Naive thymus-derived CD4-positive, alpha-beta T cell (primary cell): ENCODE data around the gene GABPB2. TPM values are rescaled to one million over a fixed set of nuclear protein-coding genes. Genes with fewer than 3 reads are reported as not detected.
A peak's percentile ranks its signal among the peaks of the same experiment; 100 is the strongest.
"Not testable (repeated sequence)": the region's sequence is repeated elsewhere in the genome, so short reads cannot be mapped to it uniquely, and the experiment has no call there.

ENCODE experiments used
- ATAC-seq: fragments of 150-1000 bp; cut with Tn5 transposase; 2 replicates; pipeline ENCODE4 v1.10.0; 2021; ENCODE audit warnings: mild to moderate bottlenecking, moderate library complexity
- CTCF ChIA-PET: fragments of 350-600 bp; sonication (Branson Sonifier 250); formaldehyde crosslinking; loops from one replicate; lab custom pipeline; 2021; ENCODE audit warnings: antibody characterized with exemption; lab: Charles Lee
- POLR2A ChIA-PET: fragments of 350-600 bp; sonication (Branson Sonifier 250); formaldehyde crosslinking; loops from one replicate; lab custom pipeline; 2021; ENCODE audit warnings: antibody characterized with exemption, inconsistent platforms; lab: Charles Lee
- DNase-seq, 9 donors: peaks; one replicate each; pipeline versions ENCODE4 v3.0.0 to v3.0.0-alpha.2; 2020 to 2022; ENCODE audit warnings: mixed read lengths in 1 of 9
- H3K27ac ChIP-seq: one replicate; pipeline ENCODE4 v1.7.0; 2013; ENCODE audit warnings: mild to moderate bottlenecking, low read depth, low read length, moderate library complexity
- H3K27me3 ChIP-seq, 2 donors: one replicate each; pipeline ENCODE4 v1.7.0; 2013; ENCODE audit warnings: low read length in 2 of 2, mild to moderate bottlenecking in 2 of 2, moderate library complexity in 2 of 2; ENCODE audit not compliant: control insufficient read depth in 2 of 2, insufficient read depth in 2 of 2
- H3K36me3 ChIP-seq, 3 experiments: 1 replicate in 2 of 3; 2 replicates in 1 of 3; pipeline ENCODE4 v1.7.0; 2013; ENCODE audit warnings: low read length in 3 of 3, mild to moderate bottlenecking in 3 of 3, moderate library complexity in 1 of 3; ENCODE audit not compliant: insufficient read depth in 3 of 3, control insufficient read depth in 2 of 3
- H3K4me1 ChIP-seq, 2 donors: one replicate each; pipeline ENCODE4 v1.7.0; 2013; ENCODE audit warnings: low read length in 2 of 2, mild to moderate bottlenecking in 2 of 2, moderate library complexity in 1 of 2; ENCODE audit not compliant: control insufficient read depth in 2 of 2, insufficient read depth in 2 of 2
- H3K4me3 ChIP-seq: 2 replicates; pipeline ENCODE4 v1.7.0; 2013; ENCODE audit warnings: mild to moderate bottlenecking, low read length
- H3K9me3 ChIP-seq, 3 experiments: 1 replicate in 2 of 3; 2 replicates in 1 of 3; pipeline ENCODE4 v1.7.0; 2013; ENCODE audit warnings: low read length in 3 of 3; ENCODE audit not compliant: control insufficient read depth in 2 of 3
- H3K27ac Mint-ChIP-seq, 9 donors: one replicate each; pipeline ENCODE4 v1.8.0; 2020 to 2022; ENCODE audit warnings: mixed read lengths in 9 of 9, mild to moderate bottlenecking in 8 of 9, moderate library complexity in 5 of 9, inconsistent platforms in 2 of 9
- H3K27me3 Mint-ChIP-seq, 5 donors: one replicate each; pipeline ENCODE4 v1.8.0; 2021 to 2022; ENCODE audit warnings: mixed read lengths in 5 of 5, mild to moderate bottlenecking in 1 of 5
- H3K36me3 Mint-ChIP-seq, 5 donors: one replicate each; pipeline ENCODE4 v1.8.0; 2020 to 2022; ENCODE audit warnings: mixed read lengths in 5 of 5, mild to moderate bottlenecking in 3 of 5, inconsistent platforms in 1 of 5
- H3K4me1 Mint-ChIP-seq, 7 donors: one replicate each; pipeline ENCODE4 v1.8.0; 2020 to 2022; ENCODE audit warnings: mixed read lengths in 7 of 7, mild to moderate bottlenecking in 3 of 7, inconsistent platforms in 1 of 7
- H3K4me3 Mint-ChIP-seq, 10 donors: one replicate each; pipeline ENCODE4 v1.8.0; 2020 to 2022; ENCODE audit warnings: mild to moderate bottlenecking in 10 of 10, mixed read lengths in 10 of 10, moderate library complexity in 6 of 10, inconsistent platforms in 2 of 10
- H3K9me3 Mint-ChIP-seq, 11 donors: one replicate each; pipeline ENCODE4 v1.8.0; 2020 to 2022; ENCODE audit warnings: mixed read lengths in 11 of 11, mild to moderate bottlenecking in 4 of 11, inconsistent platforms in 1 of 11, moderate library complexity in 1 of 11
- intact Hi-C, 2 donors: fragments of 100-400 bp; cut with micrococcal nuclease; formaldehyde crosslinking; loops; one replicate each; pipeline ENCODE4 v1.15.1; 2023
- polyA plus RNA-seq, 2 donors: library from polyadenylated mRNA; unstranded; fragments of 300-500 nt; fragmentation: Illumina TruSeq; gene quantifications; one replicate each; pipeline ENCODE4 v1.2.3, GENCODE V29; 2021
- total RNA-seq, 6 experiments: library from RNA in 5 of 6; stranded (reverse) in 5 of 6; gene quantifications; 1 replicate in 5 of 6; 2 replicates in 1 of 6; pipeline ENCODE4 v1.2.3 and lab custom pipeline; 2021 to 2026

GABPB2 gene
- total and polyA plus RNA-seq, 7 experiments from 2014 or later = 9.6 to 42.2 (median 30.9) TPM

DNA sequence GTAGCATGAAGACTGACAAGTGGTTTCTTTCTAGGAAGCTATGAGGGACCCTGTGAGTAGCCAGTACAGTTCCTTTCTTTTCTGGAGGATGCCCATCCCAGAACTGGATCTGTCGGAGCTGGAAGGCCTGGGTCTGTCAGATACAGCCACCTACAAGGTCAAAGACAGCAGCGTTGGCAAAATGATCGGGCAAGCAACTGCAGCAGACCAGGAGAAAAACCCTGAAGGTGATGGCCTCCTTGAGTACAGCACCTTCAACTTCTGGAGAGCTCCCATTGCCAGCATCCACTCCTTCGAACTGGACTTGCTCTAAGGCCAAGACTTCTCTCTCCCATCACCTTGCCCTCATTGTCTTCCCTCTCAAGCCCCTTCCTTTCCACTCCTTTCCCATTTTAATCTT is 3.4 kb upstream of the GABPB2 start:
- no peaks in the 10 kb centered on the region for H3K9me3 ChIP-seq
- H3K4me3 Mint-ChIP-seq = no peak overlapping the region
- peak overlapping the region in 5 of 9 donors; percentile 8 to 90 (median 59) for H3K27ac Mint-ChIP-seq

DNA sequence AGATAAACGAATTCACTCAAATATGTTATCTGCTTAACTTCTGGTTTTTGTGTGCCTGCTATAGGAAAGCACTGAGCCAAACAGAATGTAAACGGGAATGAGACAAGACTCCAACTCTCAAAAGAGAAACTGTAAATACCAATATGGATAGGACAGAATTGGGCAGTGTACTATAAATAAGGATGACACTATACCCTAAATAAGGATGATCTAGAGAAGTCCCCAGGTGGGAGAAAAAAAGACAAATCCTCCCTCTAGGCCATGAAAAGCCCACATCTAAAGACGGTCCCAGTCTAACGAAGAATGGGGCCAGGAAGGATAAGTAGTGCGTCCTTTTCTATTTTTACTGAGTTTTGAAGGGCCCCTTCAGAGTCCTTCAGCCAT is 1.5 kb upstream of the GABPB2 start:
- Mint-ChIP-seq H3K27me3 (peaks cover 0 to 2% (median 0%) of the 10 kb centered on the region in 5 donors), H3K4me3 (peak overlapping the region; percentile 52 to 100 (median 97)), H3K36me3 (peaks cover 0 to 10% (median 8%) of the 10 kb centered on the region in 5 donors), H3K9me3 (no peaks in the 10 kb centered on the region), H3K27ac (peak overlapping the region; percentile 73 to 100 (median 90)), H3K4me1 (peaks cover 5 to 38% (median 30%) of the 10 kb centered on the region in 7 donors)
- Histone ChIP-seq H3K36me3 (peaks cover 0 to 4% (median 0%) of the 10 kb centered on the region in 3 experiments), H3K27me3 (no peaks in the 10 kb centered on the region), H3K4me1 (peaks cover 8 to 9% of the 10 kb centered on the region in 2 donors), H3K9me3 (no peaks in the 10 kb centered on the region), H3K4me3 (no peak overlapping the region), H3K27ac (peak overlapping the region; percentile 94)
- POLR2A ChIA-PET = interaction anchor here (1.4 to 6.3 kb wide), 5 partner anchors 9 to 25 kb away, joined by 5 to 67 read pairs (median 9); partner anchors contain the start of genes C1orf56, CDC42SE1 and MLLT11
- CTCF ChIA-PET = interaction anchor here (0.5 to 1.5 kb wide), 2 partner anchors 10 to 13 kb away, joined by 3 to 9 read pairs; partner anchors contain the start of gene CDC42SE1
- no peak for DNase-seq
- intact Hi-C loops = no loop called here
- ATAC-seq = no peak

More for the DNA sequence above, 3.4 kb upstream of the GABPB2 start:
- Mint-ChIP-seq H3K9me3 (no peaks in the 10 kb centered on the region), H3K36me3 (peaks cover 0 to 6% (median 4%) of the 10 kb centered on the region in 5 donors), H3K27me3 (peaks cover 0 to 2% (median 0%) of the 10 kb centered on the region in 5 donors), H3K4me1 (peaks cover 5 to 28% (median 25%) of the 10 kb centered on the region in 7 donors)
- ChIA-PET CTCF (interaction anchor here (1.0 kb wide), 1 partner anchor 88 kb away, joined by 3 read pairs; no protein-coding TSS in a partner anchor), POLR2A (interaction anchor here (0.6 to 0.9 kb wide), 3 partner anchors 9 to 760 kb away, joined by 3 to 4 read pairs (median 3); no protein-coding TSS in a partner anchor)
- DNase-seq = no peak
- H3K27ac ChIP-seq = no peak overlapping the region
- peaks cover 0 to 4% (median 0%) of the 10 kb centered on the region in 3 experiments for H3K36me3 ChIP-seq
- peaks cover 8 to 9% of the 10 kb centered on the region in 2 donors for H3K4me1 ChIP-seq
- ATAC-seq = no peak
- H3K4me3 ChIP-seq = no peak overlapping the region
- no peaks in the 10 kb centered on the region for H3K27me3 ChIP-seq
- intact Hi-C loops = no loop called here

DNA sequence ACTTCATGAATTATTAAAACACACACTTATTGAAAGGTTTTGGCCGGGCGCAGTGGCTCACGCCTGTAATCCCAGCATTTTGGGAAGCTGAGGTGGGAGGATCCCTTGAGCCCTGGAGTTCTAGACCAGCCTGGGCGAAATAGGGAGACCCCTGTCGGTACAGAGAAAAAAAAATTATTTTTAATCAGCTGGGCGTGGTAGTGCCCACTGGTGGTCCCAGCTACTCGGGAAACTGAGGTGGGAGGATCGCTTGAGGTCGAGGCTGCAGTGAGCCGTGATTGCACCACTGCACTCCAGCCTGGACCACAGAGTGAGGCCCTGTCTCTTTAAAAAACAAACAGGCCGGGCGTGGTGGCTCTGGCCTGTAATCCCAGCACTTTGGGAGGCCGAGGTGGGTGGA is 1.7 kb downstream of the GABPB2 start:
- CTCF ChIA-PET = interaction anchor here (0.5 to 3.8 kb wide), 6 partner anchors 14 to 366 kb away, joined by 3 to 14 read pairs (median 5); partner anchors contain the start of genes CDC42SE1 and TNFAIP8L2
- H3K9me3 ChIP-seq = no peaks in the 10 kb centered on the region
- DNase-seq = peak in 1 of 9 donors; percentile 10
- peak overlapping the region; percentile 99 for H3K4me3 ChIP-seq
- H3K4me3 Mint-ChIP-seq = peak overlapping the region in 8 of 10 donors; percentile 94 to 100 (median 98)
- H3K9me3 Mint-ChIP-seq = no peaks in the 10 kb centered on the region
- H3K27me3 ChIP-seq = no peaks in the 10 kb centered on the region
- peaks cover 0 to 2% (median 0%) of the 10 kb centered on the region in 5 donors for H3K27me3 Mint-ChIP-seq
- POLR2A ChIA-PET = interaction anchor here (0.6 to 6.3 kb wide), 7 partner anchors 10 to 61 kb away, joined by 3 to 67 read pairs (median 7); partner anchors contain the start of genes C1orf56, CDC42SE1 and MLLT11
- intact Hi-C loops = loop anchor here in 1 of 2 donors (5.0 kb wide), 1 partner anchor 145 kb away; the partner anchor contains the start of gene SETDB1
- H3K27ac ChIP-seq = no peak overlapping the region
- peak overlapping the region; percentile 97 to 100 (median 100) for H3K27ac Mint-ChIP-seq
- ATAC-seq = no peak
- H3K36me3 Mint-ChIP-seq = peaks cover 4 to 10% (median 7%) of the 10 kb centered on the region in 5 donors
- peaks cover 8 to 9% of the 10 kb centered on the region in 2 donors for H3K4me1 ChIP-seq
- H3K4me1 Mint-ChIP-seq = peaks cover 3 to 39% (median 32%) of the 10 kb centered on the region in 7 donors
- peaks cover 0 to 12% (median 0%) of the 10 kb centered on the region in 3 experiments for H3K36me3 ChIP-seq

DNA sequence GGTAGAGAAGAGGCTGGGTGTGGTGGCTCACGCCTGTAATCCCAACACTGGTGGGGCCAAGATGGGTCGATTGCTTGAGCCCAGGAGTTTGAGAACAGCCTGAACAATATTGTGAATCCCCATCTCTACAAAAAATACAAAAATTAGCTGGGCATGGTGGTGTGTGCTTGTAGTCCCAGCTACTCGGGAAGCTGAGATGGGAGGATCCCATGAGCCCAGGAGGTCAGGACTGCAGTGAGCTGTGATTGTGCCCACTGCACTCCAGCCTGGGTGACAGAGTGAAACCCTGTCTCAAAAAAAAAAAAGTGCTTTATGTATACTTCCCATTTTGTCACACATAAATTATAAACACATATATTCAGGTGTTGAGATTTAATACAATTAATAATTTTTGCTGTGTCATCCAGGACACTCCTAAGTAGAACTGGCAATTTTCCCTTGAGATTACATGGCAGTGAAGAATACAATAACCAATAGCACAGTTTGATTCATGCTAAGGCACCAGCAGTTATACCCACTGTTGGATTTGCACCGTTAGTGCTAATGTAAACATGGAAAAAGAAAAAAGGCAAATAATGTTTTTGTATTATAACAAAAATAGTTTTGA is 15.5 kb downstream of the GABPB2 start:
- peaks cover 0 to 9% (median 0%) of the 10 kb centered on the region in 3 experiments for H3K36me3 ChIP-seq
- ChIA-PET CTCF (interaction anchor here (0.6 kb wide), 2 partner anchors 9 to 42 kb away, joined by 3 read pairs; no protein-coding TSS in a partner anchor), POLR2A (interaction anchor here (0.7 to 1.4 kb wide), 3 partner anchors 10 to 73 kb away, joined by 3 to 11 read pairs (median 5); partner anchors contain the start of gene GABPB2)
- Mint-ChIP-seq H3K27me3 (no peaks in the 10 kb centered on the region), H3K27ac (no peak overlapping the region), H3K4me3 (no peak overlapping the region), H3K36me3 (peaks cover 0 to 12% (median 3%) of the 10 kb centered on the region in 5 donors), H3K9me3 (no peaks in the 10 kb centered on the region), H3K4me1 (peaks cover 0 to 2% (median 0%) of the 10 kb centered on the region in 7 donors)
- DNase-seq (no peak), ATAC-seq (no peak)
- intact Hi-C loops = no loop called here
- no peaks in the 10 kb centered on the region for H3K4me1 ChIP-seq
- H3K9me3 ChIP-seq = no peaks in the 10 kb centered on the region
- no peak overlapping the region for H3K27ac ChIP-seq
- H3K4me3 ChIP-seq = no peak overlapping the region
- no peaks in the 10 kb centered on the region for H3K27me3 ChIP-seq

DNA sequence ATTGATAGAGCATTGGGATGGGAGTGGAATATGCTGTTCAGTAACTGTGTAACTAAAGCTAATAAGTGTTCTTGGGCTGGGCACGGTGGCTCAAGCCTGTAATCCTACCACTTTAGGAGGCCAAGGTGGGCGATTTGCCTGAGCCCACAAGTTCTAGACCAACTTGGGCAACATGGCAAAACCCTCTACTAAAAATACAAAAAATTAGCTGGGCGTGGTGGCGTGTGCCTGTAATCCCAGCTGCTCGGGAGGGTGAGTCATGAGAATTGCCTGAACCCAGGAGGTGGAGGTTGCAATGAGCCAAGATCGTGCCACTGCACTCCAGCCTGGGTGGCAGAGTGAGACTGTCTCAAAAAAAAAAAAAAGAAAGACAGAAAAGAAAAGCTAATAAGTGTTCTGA is 26.9 kb downstream of the GABPB2 start:
- H3K4me1 Mint-ChIP-seq, ATAC-seq, DNase-seq, intact Hi-C loops, H3K4me1 ChIP-seq, H3K9me3 Mint-ChIP-seq, H3K27me3 ChIP-seq, H3K9me3 ChIP-seq, H3K4me3 Mint-ChIP-seq, H3K27ac ChIP-seq, H3K27me3 Mint-ChIP-seq, H3K4me3 ChIP-seq: not testable (repeated sequence)
- H3K36me3 ChIP-seq = peaks cover 0 to 22% (median 0%) of the 10 kb centered on the region in 3 experiments
- Mint-ChIP-seq H3K36me3 (peaks cover 0 to 21% (median 0%) of the 10 kb centered on the region in 5 donors), H3K27ac (peak overlapping the region in 2 of 9 donors; percentile 0 to 43)
- POLR2A ChIA-PET = interaction anchor here (0.6 kb wide), 1 partner anchor 255 kb away, joined by 3 read pairs; no protein-coding TSS in a partner anchor
- CTCF ChIA-PET = interaction anchor here (0.7 to 8.8 kb wide), 5 partner anchors 10 to 213 kb away, joined by 3 to 130 read pairs (median 4); partner anchors contain the start of gene TNFAIP8L2

DNA sequence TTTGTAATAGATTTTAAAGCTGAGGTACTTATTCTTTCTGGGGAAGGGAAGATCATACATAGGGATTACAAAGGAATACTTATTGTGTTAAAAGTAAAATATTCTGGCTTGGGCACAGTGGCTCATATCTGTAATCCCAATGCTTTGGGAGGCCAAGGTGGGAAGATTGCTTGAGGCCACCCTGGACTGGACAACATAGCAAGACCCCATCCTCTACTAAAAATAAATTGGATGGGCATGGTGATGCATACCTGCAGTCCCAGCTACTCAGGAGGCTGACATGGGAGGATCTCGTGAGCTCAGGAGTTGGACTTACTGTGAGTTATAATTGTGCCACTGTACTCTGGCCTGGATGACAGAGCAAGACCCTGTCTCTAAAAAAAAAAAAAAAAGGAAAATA is 27.6 kb downstream of the GABPB2 start:
- H3K9me3 Mint-ChIP-seq = no peaks in the 10 kb centered on the region
- no peaks in the 10 kb centered on the region for H3K9me3 ChIP-seq
- peaks cover 0 to 3% (median 0%) of the 10 kb centered on the region in 7 donors for H3K4me1 Mint-ChIP-seq
- DNase-seq (no peak), ATAC-seq (no peak)
- no peak overlapping the region for H3K27ac ChIP-seq
- ChIA-PET CTCF (interaction anchor here (1.3 to 8.8 kb wide), 5 partner anchors 10 to 154 kb away, joined by 3 to 130 read pairs (median 7); partner anchors contain the start of gene TNFAIP8L2), POLR2A (interaction anchor here (0.6 to 2.0 kb wide), 4 partner anchors 55 to 256 kb away, joined by 3 to 8 read pairs (median 4); partner anchors contain the start of gene TNFAIP8L2)
- no peak overlapping the region for H3K4me3 ChIP-seq
- peaks cover 0 to 7% (median 0%) of the 10 kb centered on the region in 5 donors for H3K27me3 Mint-ChIP-seq
- peak overlapping the region in 1 of 9 donors; percentile 25 for H3K27ac Mint-ChIP-seq
- H3K27me3 ChIP-seq = no peaks in the 10 kb centered on the region
- no peak overlapping the region for H3K4me3 Mint-ChIP-seq
- intact Hi-C loops = no loop called here
- no peaks in the 10 kb centered on the region for H3K4me1 ChIP-seq
- peaks cover 0 to 19% (median 0%) of the 10 kb centered on the region in 3 experiments for H3K36me3 ChIP-seq
- peaks cover 0 to 15% (median 0%) of the 10 kb centered on the region in 5 donors for H3K36me3 Mint-ChIP-seq
